BJ (cell line): ENCODE data around the gene HOXB8. TPM values are rescaled to one million over a fixed set of nuclear protein-coding genes. Genes with fewer than 3 reads are reported as not detected.

Source experiments
- CTCF ChIA-PET: fragments of 350-600 bp; formaldehyde crosslinking; extraction: SDS; loops from one replicate; lab custom pipeline; 2021; ENCODE audit warnings: antibody characterized with exemption, inconsistent platforms; lab: Yijun Ruan, JAX
- POLR2A ChIA-PET: fragments of 300-600 bp; sonication (Branson Sonifier 250); formaldehyde crosslinking; extraction: SDS; loops from one replicate; lab custom pipeline; 2021; ENCODE audit warnings: antibody characterized with exemption; lab: Charles Lee
- DNase-seq: peaks from one replicate; pipeline ENCODE4 v3.0.0-alpha.2; 2011; ENCODE audit warnings: low read depth
- H3K27me3 ChIP-seq: 2 replicates; pipeline ENCODE4 v1.6.0; 2011; ENCODE audit warnings: low read length; ENCODE audit not compliant: control insufficient read depth, insufficient read depth
- H3K36me3 ChIP-seq: 2 replicates; pipeline ENCODE4 v1.5.1; 2011; ENCODE audit warnings: low read length; ENCODE audit not compliant: control insufficient read depth, insufficient read depth
- H3K4me3 ChIP-seq: 2 replicates; pipeline ENCODE4 v1.5.1; 2011; ENCODE audit warnings: low read depth, mild to moderate bottlenecking, control low read depth, low read length
- polyA plus RNA-seq: library from polyadenylated mRNA; depleted of rRNA; stranded (reverse); fragments of >200 nt; gene quantifications from 2 replicates; pipeline ENCODE4 v1.2.3, GENCODE V29; 2011
- TF ChIP-seq, protein P1 (sequence below): IDR thresholded peaks from 2 replicates; pipeline ENCODE4 v1.5.1; 2011; ENCODE audit warnings: low read depth, mild to moderate bottlenecking, control low read depth, inconsistent platforms, low read length, moderate library complexity; ENCODE audit not compliant: insufficient read depth

HOXB8 gene
- polyA plus RNA-seq, 1 experiment = not detected

DNA sequence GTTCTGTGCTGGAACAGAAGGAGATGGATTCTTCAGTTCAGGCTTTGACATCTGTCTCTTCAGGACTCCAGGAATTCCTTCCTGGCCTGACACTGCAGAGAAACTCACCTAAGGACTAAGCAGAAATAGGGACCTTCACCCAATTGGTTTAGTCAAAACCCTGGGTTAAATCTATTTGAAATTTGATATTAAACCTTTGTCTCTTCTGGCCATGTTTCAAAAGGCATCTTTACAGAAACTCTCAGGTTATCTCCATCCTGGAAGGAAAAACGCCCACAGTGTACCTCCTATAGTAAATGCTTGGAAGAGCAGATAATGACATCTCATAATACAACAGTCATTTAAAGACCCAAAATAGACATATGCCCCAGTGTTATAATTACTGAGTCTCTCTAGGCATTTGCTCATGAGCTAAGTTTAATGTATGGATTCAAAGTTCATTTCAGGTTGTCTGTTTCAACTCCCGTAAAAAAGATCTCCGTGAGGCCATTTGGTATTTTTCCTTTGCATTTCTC, 31.3 kb downstream of the HOXB8 start:
- ChIA-PET CTCF (interaction anchor here (0.6 to 2.3 kb wide), 5 partner anchors 11 to 276 kb away, joined by 3 to 11 read pairs (median 4); no protein-coding TSS in a partner anchor), POLR2A (no interaction called here)
- H3K4me3 ChIP-seq = no peak overlapping the region
- no peaks in the 10 kb centered on the region for H3K36me3 ChIP-seq
- no peak for DNase-seq
- H3K27me3 ChIP-seq = peaks cover 77% of the 10 kb centered on the region
- TF ChIP-seq, protein P1, sequence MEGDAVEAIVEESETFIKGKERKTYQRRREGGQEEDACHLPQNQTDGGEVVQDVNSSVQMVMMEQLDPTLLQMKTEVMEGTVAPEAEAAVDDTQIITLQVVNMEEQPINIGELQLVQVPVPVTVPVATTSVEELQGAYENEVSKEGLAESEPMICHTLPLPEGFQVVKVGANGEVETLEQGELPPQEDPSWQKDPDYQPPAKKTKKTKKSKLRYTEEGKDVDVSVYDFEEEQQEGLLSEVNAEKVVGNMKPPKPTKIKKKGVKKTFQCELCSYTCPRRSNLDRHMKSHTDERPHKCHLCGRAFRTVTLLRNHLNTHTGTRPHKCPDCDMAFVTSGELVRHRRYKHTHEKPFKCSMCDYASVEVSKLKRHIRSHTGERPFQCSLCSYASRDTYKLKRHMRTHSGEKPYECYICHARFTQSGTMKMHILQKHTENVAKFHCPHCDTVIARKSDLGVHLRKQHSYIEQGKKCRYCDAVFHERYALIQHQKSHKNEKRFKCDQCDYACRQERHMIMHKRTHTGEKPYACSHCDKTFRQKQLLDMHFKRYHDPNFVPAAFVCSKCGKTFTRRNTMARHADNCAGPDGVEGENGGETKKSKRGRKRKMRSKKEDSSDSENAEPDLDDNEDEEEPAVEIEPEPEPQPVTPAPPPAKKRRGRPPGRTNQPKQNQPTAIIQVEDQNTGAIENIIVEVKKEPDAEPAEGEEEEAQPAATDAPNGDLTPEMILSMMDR = no peak

DNA sequence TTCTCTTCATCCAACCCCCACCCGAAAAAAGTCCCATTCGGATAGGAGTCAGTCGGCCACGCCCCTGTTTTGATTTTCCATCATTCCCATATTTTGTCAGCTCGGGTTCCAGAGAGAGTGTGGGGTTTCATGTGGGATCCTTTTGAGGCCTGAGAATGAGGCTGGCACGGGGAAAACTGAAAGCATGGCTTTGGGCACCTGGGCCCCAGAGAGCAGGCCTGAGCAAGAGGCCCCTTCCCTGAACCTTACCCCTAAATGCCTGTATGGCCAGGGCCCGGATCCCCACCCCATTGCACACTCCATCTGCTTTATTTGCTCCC, 32.4 kb downstream of the HOXB8 start:
- no peaks in the 10 kb centered on the region for H3K36me3 ChIP-seq
- CTCF ChIA-PET = interaction anchor here (0.9 to 2.3 kb wide), 5 partner anchors 12 to 275 kb away, joined by 3 to 11 read pairs (median 4); no protein-coding TSS in a partner anchor
- POLR2A ChIA-PET = no interaction called here
- DNase-seq = no peak
- peaks cover 71% of the 10 kb centered on the region for H3K27me3 ChIP-seq
- TF ChIP-seq, protein P1 = no peak
- H3K4me3 ChIP-seq = no peak overlapping the region

DNA sequence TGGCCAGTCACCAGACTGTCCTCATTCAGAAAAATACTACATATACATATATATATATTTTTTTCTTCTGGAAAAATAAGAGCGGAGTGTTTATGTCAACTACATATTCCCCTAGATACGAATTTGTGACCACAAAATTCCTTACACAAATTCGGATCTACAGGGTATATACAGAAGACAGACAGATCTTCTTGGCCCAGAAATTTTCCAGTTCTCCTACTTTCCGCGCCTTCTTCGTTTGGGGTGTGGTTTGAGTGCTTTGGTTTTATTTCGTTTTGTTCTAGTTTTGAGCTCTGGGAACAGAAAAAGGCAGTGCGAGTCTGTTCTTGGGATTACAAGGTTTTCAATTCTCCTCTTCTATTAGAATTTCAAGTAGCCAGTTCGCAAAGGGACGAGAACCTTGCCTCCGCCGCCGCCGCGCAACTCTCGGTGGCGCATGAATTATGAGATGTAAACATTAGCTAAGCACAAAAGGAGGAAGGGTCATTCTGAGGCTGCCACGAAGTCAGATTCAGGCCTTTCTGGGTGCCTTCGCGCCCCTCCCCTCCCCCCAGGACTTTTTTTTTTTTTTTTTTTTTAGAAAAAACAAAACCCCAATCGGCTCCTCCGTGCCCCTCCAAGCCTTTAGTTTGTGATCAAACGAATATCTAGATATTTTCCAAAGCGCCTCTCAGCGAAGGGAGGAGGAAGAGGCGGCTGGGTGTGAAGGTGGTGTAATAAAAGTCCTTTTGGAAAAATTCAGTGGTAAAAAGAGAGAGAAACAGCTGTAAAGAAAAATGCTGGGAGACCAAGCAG, 35.1 kb downstream of the HOXB8 start:
- DNase-seq = no peak
- POLR2A ChIA-PET = no interaction called here

DNA sequence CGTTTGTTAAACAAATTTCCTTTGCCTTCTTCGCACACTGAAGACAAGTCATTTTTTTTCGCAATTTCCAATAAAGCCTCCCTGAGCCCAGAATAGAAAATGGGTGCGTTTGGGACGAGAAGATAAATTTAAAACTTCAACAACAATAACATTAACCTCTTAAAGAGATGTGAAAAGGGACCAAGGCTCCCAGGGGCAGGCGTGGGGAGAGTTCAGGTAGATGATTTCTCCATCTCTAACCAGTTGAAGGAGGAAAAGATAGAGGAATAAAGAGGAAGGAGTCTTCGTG, 35.7 kb downstream of the HOXB8 start:
- POLR2A ChIA-PET = no interaction called here
- DNase-seq = no peak

More for the DNA sequence above, 35.1 kb downstream of the HOXB8 start:
- CTCF ChIA-PET = interaction anchor here (0.7 kb wide), 1 partner anchor 244 kb away, joined by 3 read pairs; no protein-coding TSS in a partner anchor
- Histone ChIP-seq H3K4me3 (no peak overlapping the region), H3K36me3 (no peaks in the 10 kb centered on the region), H3K27me3 (peaks cover 70% of the 10 kb centered on the region)
- TF ChIP-seq, protein P1 = no peak

More for the DNA sequence above, 35.7 kb downstream of the HOXB8 start:
- Histone ChIP-seq H3K4me3 (no peak overlapping the region), H3K36me3 (no peaks in the 10 kb centered on the region), H3K27me3 (peaks cover 73% of the 10 kb centered on the region)
- TF ChIP-seq, protein P1 = no peak
- CTCF ChIA-PET = no interaction called here
